Anterior cingulate cortex (tissue), 58 donors: ENCODE results near the gene LIPC.

Experiments used
- DNase-seq, 58 donors: peaks; one replicate each; lab custom pipeline; 2025; lab: John Stamatoyannopoulos, UW

LIPC gene

DNA sequence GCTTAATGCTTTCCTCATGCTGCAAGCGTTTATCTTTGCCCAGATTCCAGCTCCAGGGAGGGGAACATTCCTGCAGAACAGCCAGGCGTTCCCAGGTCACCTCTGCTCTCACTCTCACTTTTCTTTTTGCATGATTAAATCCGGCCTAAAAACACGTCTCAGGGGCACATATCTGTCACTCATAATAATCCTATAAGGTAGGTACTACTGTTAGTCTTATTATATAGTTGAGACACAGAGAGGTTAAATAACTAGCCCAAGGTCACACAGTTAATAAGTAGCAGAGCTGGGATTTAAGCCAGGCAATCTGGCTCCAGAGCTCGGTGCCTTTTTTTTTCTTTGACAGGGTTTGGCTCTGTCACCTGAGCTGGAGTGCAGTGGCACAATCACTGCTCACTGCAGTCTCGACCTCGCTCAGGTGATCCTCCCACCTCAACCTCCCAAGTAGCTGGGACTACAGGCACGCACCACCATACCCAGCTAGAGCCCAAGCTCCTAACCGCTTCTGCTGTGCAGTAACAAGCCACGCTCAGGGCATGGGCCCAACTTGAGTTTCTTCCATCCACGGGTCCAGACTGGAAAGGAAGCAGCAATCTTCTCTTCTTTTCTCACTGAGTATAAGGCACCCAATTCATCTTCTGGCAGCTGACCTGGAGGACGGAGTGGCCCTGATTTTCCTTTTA, 96.5 kb downstream of the LIPC start:
- DNase-seq, result no peak

- DNase-seq, result no peak
Measured at GRCh38 chr15:58529041-58529440, 97.2 kb downstream of the LIPC start.

GRCh38 chr15:58530056-58530590, 98.3 kb downstream of the LIPC start:
- no peak for DNase-seq

DNA sequence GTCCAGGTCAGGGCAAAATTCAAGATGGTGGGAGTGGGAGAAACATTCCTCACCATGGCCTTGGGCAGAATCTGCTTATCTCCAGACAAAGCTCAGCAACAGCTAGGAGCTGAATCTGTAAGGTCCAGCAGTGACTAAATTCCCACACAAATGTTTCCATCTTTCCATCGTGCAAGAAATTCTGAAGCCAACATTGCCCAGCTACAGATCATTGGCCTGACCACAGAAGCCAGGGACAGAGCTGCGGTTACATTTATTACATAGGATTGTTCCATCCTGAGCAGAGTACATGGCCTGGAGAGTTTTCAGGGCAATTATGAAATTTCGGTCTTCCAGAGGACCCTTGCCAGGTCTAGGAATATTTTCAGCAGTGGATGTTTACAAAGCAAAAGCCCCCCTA, 100.3 kb downstream of the LIPC start:
- no peak for DNase-seq

DNA sequence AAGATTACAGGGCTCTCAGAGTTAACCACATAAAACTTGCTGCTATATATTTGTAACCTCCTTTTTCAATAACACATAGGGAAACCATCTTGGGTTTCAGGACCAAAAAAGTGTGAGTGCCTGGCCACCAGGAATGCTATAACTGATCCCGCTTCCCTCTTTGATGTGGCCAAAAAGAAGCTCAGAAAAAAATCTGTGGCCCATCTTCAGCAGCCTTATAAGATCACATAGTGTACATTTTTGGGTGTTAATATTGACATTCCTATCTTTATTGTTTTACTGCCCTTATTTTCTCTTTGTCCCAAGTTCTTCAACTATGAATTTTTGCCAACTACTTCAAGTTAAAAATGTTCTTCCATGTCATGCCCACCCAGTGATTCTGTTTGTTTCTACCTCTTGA, 102.8 kb downstream of the LIPC start:
- no peak for DNase-seq

GRCh38 chr15:58535337-58535736, 103.5 kb downstream of the LIPC start:
- no peak for DNase-seq

- DNase-seq, result no peak
Measured at GRCh38 chr15:58535894-58536293, 104.1 kb downstream of the LIPC start.

DNA sequence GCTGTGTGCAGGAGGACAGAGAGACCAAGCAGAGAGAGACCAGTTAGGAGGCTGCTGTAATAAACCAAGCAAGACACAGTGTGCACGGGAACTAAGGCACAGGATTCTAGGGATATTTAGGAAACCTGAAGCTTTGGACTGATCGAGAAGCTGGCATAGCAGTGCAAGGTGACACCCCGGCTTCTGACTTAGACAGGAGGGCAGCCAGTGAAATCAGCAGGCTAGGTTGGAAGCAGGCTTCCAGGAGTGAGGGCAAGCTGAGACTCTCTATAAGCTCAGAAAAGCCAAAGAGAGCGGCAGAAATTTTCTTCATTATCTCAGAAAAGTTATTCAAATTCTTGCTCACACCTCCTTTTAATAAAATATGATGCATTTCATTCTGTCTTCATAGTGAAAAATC, 104.6 kb downstream of the LIPC start:
- no peak for DNase-seq

DNA sequence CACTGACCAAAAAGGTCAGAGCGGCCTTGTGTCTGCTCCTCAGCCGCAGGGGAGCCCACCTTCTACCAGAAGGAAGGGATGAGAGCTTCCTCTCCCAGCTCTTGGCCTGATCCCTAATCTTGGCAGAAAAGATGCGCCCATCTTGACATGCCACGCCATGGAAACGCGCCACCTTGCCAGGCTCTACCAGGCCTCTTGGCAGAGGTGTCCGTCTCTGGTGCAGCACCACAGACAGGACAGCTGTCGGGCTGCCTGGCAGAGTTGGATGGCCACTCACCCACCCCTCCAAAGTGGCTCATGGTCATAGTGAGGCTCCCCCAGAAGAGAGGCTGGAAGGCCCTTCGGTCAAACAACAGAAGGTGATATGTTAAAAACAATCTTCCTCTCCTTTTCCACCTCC, 105.2 kb downstream of the LIPC start:
- no peak for DNase-seq

DNA sequence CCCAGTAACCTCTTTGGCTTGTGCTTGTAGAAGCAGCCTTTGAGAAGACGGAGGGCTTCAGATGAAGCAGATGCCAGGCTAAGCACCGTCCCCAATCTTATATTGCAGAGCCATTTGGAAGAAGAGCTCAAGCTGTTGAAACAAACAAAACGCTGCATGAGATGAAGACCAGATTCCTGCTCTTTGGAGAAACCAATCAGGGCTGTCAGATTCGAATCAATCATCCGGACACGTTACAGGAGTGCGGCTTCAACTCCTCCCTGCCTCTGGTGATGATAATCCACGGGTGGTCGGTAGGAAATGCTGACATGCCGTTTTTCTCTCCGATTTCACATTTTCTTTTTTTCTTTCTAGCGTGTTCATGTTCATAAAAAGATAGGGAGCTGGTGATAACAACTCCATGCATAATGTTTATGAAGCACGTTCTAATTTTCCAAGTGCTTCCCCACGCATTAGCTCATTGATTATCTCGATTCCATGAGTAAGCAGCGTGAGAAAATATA, 106.5 kb downstream of the LIPC start:
- no peak for DNase-seq

DNA sequence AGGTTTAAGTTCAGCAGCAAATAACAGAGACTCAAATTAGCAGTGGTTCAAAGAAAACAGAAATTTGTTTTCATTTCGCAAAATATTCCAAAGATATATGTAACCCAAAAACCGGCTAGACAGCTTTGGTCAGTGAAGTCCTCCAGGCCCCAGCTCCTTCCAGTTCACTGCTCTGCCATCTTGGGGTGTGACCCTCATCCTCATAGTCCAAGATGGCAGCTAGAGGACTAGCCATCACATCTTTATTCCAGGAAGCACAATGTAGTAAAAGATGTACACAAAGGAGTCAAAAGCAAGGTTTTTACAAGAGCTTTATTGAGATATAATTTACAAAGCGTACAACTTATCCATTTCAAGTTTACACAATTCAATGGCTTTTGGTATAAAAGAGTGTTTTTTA, 107.1 kb downstream of the LIPC start:
- DNase-seq, result no peak

DNA sequence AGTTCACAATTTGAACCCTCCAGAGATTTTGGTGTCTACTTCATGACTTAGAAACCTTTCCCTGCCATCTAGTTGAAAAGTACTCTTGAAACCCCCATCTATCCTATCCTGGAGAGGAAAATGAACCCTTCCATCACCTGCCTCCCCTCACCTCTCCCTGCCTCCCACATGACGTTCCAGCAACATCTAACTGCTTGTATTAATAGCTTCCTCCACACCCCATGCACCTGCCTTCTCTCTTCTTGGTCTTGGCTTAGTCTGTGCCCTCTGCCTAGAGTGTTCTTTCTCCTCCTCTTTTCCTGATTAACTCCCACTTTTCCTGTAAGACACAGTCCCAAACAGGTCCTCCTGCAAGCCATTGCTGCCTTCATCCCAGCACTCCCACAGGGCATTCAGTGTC, 107.8 kb downstream of the LIPC start:
- no peak for DNase-seq

- no peak for DNase-seq
Measured at GRCh38 chr15:58541410-58542087, 109.8 kb downstream of the LIPC start.

DNA sequence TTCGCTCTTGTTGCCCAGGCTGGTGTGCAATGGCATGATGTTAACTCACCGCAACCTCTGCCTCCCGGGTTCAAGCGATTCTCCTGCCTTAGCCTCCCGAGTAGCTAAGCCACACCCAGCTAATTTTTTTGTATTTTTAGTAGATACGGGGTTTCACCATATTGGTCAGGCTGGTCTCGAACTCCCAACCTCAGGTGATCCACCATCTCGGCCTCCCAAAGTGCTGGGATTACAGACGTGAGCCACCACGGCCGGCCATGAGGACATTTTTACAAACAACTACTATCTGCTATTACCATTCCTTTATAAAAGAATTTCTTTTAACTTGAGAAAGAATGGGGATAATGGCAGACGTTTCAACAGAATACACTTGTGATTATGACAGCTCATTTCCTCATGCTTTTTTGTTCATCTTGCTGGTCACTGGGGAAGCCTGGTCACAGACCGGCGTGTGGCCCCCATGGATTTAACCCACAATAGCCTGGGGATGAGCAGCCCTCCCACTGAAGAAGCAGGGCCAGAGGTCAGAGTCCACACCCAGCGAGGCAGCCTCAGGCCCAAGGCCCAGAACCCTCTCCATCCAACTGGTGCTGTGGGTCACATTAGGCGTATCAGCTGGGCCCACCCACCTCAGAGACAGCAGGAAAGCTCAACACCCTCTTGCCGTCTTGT, 112.0 kb downstream of the LIPC start:
- DNase-seq, result no peak

DNA sequence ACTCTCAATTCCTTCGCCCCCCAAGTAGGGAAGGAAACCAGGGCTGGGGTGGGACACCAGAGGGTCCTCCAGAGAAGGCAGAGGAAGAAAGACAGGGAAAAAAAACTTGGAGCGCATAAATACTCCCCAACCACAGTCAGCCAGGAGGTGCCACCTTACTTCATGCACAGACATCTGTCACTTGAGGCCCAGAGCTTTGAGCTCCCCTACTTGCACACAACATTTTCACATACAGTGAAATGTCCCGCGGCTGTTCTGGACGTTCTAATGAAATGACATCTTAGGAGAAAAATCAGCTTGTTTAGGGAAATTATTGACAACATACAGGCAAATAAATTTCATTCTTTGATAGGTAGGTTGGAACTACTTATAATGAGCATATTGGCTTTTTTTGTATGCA, 113.0 kb downstream of the LIPC start:
- DNase-seq, result no peak

- DNase-seq, result no peak
Measured at GRCh38 chr15:58545307-58546065, 113.7 kb downstream of the LIPC start.

GRCh38 chr15:58546066-58546591, 114.3 kb downstream of the LIPC start:
- DNase-seq, result no peak

GRCh38 chr15:58546635-58547627, 115.1 kb downstream of the LIPC start:
- DNase-seq, result no peak

DNA sequence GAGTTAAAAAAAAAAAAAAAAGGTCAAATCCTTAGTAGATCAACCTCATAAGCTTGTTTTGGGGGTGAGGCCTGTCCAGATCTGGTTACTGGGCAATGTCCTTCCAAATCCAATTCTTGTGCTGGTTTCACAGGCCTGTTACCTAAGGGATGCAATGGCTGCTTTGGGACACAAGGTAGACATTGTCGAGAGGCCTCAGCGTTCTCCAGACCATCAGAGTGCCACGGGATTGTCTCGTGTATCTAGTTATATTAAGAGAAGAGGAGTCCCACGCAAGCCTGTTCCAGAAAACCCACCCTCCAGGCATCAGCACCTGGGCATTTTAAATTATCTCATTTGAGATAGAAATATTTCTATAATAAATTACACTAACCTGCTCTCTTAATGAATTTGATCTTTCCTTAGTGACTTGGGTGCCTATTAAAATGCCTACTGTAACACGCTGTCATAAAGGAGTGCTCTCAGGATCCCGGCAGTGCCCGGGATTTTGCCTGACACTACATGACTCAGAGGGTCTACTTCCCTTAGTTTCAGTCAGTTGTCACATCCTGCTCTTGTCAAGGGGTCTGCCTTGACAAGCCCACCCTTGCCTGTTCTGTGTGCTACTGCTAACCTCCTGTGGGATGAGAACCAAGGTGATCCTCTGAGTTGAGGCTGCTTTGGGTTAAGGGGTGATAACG, 116.0 kb downstream of the LIPC start:
- DNase-seq, result no peak
